GM19099 (cell line): ENCODE results near the gene TMEM247.

Experiments
- POLR2A ChIP-seq: IDR thresholded peaks from 3 replicates; pipeline ENCODE4 v1.6.1; 2011; ENCODE audit warnings: low read depth; ENCODE audit not compliant: insufficient read length; ENCODE audit errors: extremely low read depth

Gene TMEM247

DNA sequence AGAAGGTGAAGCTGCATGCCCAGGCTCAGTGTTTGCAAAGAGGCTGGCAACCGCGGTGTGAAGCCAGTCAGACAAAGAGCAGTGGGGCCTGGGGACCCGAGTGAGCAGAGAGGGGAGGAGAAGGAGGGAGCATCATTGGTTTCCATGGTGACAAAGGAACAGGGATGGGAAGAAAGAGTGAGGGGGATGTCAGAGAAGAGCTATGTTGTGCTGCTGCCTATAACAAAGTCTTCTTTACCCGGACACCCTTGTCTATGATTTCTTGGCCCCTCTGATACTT, 14.5 kb downstream of the TMEM247 start:
- TF ChIP-seq POLR2A = no peak

- TF ChIP-seq POLR2A = no peak
These were observed 15.2 kb downstream of the TMEM247 start for GRCh38 chr2:46494596-46494995.

DNA sequence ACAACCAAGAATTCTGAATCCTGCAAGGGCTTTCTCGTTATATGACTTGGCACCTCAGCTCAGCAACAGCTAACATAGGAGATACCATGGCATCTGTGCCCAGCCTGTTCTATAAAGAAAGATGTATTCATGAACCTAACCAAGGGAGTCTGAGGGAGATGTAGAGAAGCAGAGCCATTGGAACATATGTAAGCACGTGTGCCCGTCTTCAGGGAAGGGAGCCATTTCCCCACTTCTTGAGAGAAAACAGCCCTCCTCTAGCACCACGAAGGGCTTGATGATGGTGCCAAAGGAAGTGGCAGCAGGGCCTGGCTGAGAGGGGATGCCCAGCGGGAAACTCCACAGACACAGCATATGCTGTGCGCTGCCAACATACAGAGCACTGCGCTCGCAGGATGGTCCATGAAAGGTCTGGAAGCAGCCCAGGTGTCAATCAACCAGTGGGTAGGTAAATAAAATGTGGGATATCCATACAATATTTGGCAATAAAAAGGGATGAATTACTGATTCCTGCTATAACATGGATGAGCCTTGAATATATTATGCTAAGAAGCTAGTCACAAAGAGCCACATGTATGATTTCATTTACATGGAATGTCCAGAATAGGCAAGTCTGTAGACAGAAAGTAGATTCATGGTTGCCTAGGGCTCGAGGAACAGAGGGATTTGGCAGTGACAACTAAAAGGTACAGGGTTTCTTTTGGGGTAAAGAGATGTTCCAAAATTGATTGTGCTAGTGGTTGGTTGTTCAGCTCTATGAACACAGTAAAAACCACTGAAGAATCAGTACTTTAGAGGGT, 16.1 kb downstream of the TMEM247 start:
- no peak for TF ChIP-seq POLR2A

DNA sequence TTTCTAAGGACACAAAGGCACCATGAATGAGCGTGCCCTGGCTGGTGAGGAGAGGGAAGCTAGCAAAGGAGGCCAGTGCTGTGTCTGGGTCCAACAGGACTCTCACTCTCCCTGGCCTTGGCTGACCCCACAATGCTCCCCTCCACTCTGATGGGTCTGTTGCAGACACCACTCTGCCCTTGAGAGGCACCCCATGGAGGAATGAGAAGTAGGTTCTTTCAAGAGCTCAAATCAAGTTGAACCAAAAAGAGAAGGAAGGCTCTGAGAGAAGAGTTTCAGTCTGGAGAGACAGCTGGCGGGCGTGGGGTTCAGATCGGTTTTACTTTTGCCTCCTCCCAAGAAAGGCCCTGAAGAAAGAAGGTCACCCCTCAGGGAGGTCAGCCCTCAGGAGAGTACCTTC, 18.4 kb downstream of the TMEM247 start:
- TF ChIP-seq POLR2A = no peak

DNA sequence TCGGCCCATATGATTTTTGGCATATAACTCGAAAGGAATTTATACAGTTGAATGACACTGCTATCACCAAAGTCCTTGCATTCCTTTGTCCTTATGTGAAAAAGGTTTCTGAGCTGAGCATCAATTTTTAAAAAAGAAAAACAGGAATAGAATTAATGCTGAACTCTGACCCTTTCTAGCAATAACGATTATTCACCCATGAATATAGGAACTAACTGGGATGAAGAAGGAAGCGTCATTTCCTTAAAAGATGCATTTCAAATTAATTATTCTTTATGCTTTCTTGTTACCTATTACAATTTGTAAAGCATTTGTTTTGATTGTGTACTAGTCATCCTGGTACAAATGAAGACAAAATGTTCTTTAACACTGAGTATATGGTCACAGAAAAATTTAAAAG, 19.3 kb downstream of the TMEM247 start:
- no peak for TF ChIP-seq POLR2A

DNA sequence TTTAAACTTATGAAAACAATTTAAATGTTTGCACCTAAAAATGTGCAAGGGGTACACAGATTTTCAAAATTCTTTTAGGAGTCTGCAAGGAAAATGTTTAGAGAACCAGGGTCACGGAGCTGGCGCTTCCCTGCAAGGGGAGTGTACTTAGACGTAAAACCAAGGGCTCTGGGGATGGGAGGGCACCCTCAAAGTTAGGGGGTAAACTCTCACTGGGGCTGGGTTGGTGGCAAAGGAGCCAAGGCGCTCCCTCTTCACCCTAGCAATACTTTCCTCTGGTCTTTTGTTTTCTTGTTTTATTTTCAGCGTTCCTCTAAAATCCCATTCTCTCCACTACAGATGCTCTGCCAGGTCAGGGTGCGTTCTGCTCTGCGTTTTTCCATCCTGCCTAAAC, 20.0 kb downstream of the TMEM247 start:
- no peak for TF ChIP-seq POLR2A

GRCh38 chr2:46500801-46501200, 21.4 kb downstream of the TMEM247 start:
- no peak for TF ChIP-seq POLR2A

DNA sequence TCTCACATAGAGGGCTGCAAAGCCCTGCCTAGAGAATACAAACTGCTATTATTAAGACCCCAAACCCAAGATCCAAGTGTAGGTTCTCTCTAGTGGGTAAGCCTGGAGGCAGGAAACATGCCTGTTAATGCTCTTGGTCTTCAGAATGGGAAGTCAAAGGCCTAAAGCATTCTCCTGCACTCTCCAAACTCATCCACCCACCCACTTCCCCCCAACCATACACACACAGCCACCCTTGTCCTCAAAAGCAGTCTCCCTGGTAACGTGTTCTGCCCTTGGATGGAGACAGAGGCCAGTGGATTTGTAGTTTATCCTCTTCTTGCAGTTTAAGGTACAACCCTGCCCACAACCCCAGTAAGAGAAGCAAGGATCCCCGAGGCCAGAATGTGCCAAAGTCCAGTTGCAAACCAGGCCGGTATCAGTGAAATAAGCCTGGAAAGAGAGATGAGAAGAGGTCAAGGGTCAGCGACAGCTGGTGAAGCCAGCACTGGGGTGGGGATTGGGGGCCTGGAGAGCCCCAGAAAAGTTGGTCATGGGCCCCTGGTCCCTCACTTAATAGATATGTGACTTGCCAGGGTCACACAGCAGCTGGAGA, 23.0 kb downstream of the TMEM247 start:
- TF ChIP-seq POLR2A = no peak

DNA sequence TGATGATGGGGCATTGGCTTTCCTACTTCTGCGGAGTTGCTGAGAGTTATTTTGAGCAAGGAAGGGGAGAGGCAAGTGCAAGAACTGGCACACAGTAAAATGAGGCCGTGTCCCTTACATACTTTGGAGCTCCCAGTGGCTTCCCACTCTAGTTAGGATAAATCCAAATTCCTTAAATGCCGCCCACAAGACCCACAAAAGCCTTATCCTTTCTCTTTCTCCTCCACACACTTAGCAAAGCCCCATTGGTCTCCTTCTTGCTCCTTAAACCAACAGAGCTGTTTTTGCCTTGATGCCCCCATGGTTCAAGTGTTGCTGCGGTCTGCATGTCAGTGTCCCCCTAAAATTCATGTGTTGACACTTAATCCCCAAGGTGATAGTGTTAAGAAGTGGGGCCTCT, 24.3 kb downstream of the TMEM247 start:
- TF ChIP-seq POLR2A = no peak

DNA sequence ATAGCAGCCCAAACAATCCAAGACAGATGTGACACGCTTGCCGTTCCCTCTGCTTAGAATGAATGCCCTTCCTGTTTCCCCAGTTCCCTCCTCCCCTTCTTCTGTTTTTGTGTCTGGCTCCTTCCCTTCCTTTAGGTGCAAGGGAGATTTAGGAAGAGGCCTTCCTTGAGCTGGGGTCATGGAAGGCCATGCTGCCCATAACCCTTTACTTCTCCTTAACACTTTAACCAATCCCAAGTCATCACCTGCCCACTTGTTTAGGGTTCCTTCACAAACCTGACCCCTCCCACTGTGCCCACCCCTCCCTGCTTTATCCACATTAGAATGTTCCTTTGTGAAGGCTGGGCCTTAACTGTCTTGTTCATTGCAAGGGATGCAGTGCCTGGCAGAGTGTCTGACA, 24.9 kb downstream of the TMEM247 start:
- TF ChIP-seq POLR2A = no peak

- no peak for TF ChIP-seq POLR2A
These were observed 25.5 kb downstream of the TMEM247 start for GRCh38 chr2:46504685-46505471.

- no peak for TF ChIP-seq POLR2A
These were observed 26.1 kb downstream of the TMEM247 start for GRCh38 chr2:46505472-46505783.

DNA sequence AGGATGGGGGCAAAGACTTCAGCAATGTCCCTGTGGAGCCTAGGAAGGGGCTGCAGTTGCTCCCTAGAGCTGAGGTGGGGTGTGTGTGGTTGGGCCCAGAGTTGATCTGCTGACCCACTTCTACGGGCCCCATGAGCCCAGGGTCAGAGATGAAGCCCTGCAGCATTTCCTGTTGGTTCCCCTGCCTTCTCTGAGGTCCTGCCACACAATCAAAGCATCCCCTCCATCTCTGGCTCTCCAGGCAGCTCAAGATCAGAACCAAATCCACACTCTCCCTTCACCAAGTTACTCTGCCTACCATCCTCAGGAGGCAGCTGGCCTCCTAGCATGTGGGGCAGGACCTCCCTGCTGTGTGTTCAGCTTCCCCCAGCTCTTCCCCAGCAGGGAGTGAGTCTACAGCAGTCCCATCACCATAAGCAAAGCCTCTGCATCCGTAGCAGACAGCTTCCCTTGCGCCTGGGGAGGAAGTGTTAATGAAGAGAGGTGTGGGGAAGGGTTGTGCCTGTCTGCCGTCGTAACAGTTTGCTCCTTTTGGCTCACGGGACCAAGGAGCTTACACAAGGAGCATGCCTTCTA, 26.9 kb downstream of the TMEM247 start:
- no peak for TF ChIP-seq POLR2A

GRCh38 chr2:46508312-46508711, 28.9 kb downstream of the TMEM247 start:
- TF ChIP-seq POLR2A = no peak

DNA sequence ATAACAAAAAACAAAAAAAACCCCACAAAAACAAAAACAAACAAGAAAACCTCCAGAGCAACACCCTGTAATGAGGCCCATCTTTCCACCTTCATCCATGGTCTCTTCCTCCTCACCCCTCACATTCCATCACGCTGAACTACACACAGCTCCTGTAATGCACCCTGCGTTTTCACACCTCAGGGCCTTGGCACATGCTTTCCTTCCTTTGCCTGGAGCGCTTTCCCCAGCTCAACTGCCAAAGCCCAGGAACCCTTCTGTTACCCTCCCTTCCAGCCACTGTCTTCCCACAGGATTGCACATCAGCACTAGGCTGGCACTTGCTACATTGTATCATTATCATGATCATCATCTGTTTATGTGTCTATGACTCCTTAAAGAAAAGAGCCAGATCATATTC, 29.4 kb downstream of the TMEM247 start:
- TF ChIP-seq POLR2A = no peak

GRCh38 chr2:46509804-46510203, 30.4 kb downstream of the TMEM247 start:
- TF ChIP-seq POLR2A = no peak
